ENCODE results near the gene TCHHL1. TPM values are rescaled to one million over a fixed set of nuclear protein-coding genes. Genes with fewer than 3 reads are reported as not detected.

Gene TCHHL1
- total and polyA plus RNA-seq, 2 of the 8 experiments (the other 6 are each of a cell fraction or from before 2014, with no cell fraction given) = not detected

DNA sequence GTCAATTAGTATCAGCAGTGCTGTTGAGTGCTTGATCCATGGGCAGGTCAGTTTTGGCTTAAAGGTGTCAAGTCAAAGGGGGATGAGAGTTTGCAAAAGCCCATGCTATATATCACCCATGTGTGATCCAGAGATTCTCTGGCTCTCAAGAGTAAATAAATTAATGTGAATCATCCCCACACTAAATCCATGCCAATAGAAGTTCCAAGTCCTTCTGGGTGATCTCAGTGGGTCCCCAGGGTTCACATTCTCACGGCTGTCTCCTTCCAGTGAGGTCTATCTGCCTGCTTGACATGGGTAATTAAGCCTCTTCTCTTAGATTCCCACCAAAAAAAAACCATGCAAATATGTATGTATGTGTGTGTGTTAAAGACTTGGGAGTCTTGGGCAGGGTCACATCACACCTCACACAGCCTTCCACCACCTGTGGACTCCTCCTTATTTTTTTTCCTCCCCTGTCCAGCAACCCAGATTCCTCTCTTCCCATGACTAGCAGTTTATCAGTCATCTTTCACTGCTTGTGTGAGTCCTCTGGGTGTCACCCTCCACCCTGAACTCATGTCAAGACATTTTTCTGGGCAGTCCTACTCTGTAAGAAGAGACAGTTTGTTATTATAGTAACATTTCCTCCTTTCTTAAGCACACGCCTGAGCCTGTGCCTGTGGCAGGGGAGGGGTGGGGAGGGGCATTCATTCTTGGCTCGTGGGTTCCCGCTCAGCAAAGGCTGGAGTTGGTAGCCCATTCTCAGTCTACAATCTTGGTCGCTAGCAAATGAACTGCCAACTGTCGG, 37.8 kb downstream of the TCHHL1 start (continued):
- TF ChIP-seq JUND (IDR thresholded peaks at IDR 0.05; ENCODE audit: low read length) = no peak
- TF ChIP-seq, protein P1, sequence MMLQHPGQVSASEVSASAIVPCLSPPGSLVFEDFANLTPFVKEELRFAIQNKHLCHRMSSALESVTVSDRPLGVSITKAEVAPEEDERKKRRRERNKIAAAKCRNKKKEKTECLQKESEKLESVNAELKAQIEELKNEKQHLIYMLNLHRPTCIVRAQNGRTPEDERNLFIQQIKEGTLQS (IDR thresholded peaks at IDR 0.05; ENCODE audit: insufficient read depth, low read depth, low read length) = no peak
